Measurements from ENCODE around the gene KYAT1.
A peak's percentile ranks its signal among the peaks of the same experiment; 100 is the strongest.

The KYAT1 gene

GRCh38 chr9:128809831-128810230 lies 71.9 kb downstream of the KYAT1 start:
- DNase-seq: no peak

- no peak for DNase-seq
Observed at GRCh38 chr9:128809036-128809599, 72.6 kb downstream of the KYAT1 start.

- no peak for DNase-seq
Observed at GRCh38 chr9:128808543-128808942, 73.2 kb downstream of the KYAT1 start.

GRCh38 chr9:128807827-128808226 lies 73.9 kb downstream of the KYAT1 start:
- DNase-seq: no peak

GRCh38 chr9:128805661-128806060 lies 76.1 kb downstream of the KYAT1 start:
- no peak for DNase-seq

- DNase-seq: no peak
Observed at GRCh38 chr9:128802482-128802881, 79.3 kb downstream of the KYAT1 start.

GRCh38 chr9:128800061-128800460 lies 81.7 kb downstream of the KYAT1 start:
- no peak for DNase-seq

- DNase-seq: peak; percentile 49
Observed at GRCh38 chr9:128798896-128799295, 82.9 kb downstream of the KYAT1 start.

GRCh38 chr9:128794961-128795360 lies 86.8 kb downstream of the KYAT1 start:
- peak; percentile 19 for DNase-seq

GRCh38 chr9:128792978-128793686 lies 88.6 kb downstream of the KYAT1 start:
- no peak for DNase-seq

GRCh38 chr9:128792134-128792533 lies 89.6 kb downstream of the KYAT1 start:
- no peak for DNase-seq

- no peak for DNase-seq
Observed at GRCh38 chr9:128790536-128790935, 91.2 kb downstream of the KYAT1 start.

- DNase-seq: no peak
Observed at GRCh38 chr9:128788445-128788844, 93.3 kb downstream of the KYAT1 start.

- DNase-seq: peak; percentile 16
Observed at GRCh38 chr9:128787659-128788058, 94.1 kb downstream of the KYAT1 start.

- DNase-seq: peak; percentile 86
Observed at GRCh38 chr9:128786681-128787601, 94.8 kb downstream of the KYAT1 start, which contains the start of gene TBC1D13. Gene TBC1D13, plus strand, starts transcription at chr9:128787253. Its CDS starts 101 bp downstream, at chr9:128787354.

- DNase-seq: no peak
Observed at GRCh38 chr9:128785427-128785826, 96.3 kb downstream of the KYAT1 start.
